ENCODE results near the gene RASA3.

The RASA3 gene

GRCh38 chr13:113942591-113943103 lies 189.8 kb downstream of the RASA3 start:
- DNase-seq, result no peak

GRCh38 chr13:113941571-113942191 lies 190.7 kb downstream of the RASA3 start:
- DNase-seq, result no peak

GRCh38 chr13:113939944-113940297 lies 192.5 kb downstream of the RASA3 start:
- no peak for DNase-seq

- DNase-seq, result no peak
These were observed 193.1 kb downstream of the RASA3 start for GRCh38 chr13:113939129-113939943.

- no peak for DNase-seq
These were observed 193.7 kb downstream of the RASA3 start for GRCh38 chr13:113938716-113939115.

- no peak for DNase-seq
These were observed 194.2 kb downstream of the RASA3 start for GRCh38 chr13:113938246-113938645.

- DNase-seq, result no peak
These were observed 194.8 kb downstream of the RASA3 start for GRCh38 chr13:113937527-113938180.

- no peak for DNase-seq
These were observed 195.3 kb downstream of the RASA3 start for GRCh38 chr13:113937073-113937472.

GRCh38 chr13:113936166-113936965 lies 196.1 kb downstream of the RASA3 start:
- no peak for DNase-seq

- no peak for DNase-seq
These were observed 197.2 kb downstream of the RASA3 start for GRCh38 chr13:113935001-113935844.

- no peak for DNase-seq
These were observed 197.8 kb downstream of the RASA3 start for GRCh38 chr13:113934576-113934975.

- DNase-seq, result no peak
These were observed 198.5 kb downstream of the RASA3 start for GRCh38 chr13:113933901-113934300.

- DNase-seq, result no peak
These were observed 200.5 kb downstream of the RASA3 start for GRCh38 chr13:113931841-113932459.

GRCh38 chr13:113930671-113931637 lies 201.5 kb downstream of the RASA3 start:
- DNase-seq, result peak; percentile 60

- DNase-seq, result no peak
These were observed 202.5 kb downstream of the RASA3 start for GRCh38 chr13:113929628-113930615.

- DNase-seq, result no peak
These were observed 203.5 kb downstream of the RASA3 start for GRCh38 chr13:113928685-113929627.

All from stimulated activated CD8-positive, alpha-beta memory T cell treated with anti-CD3 and anti-CD28 coated beads, Interleukin-4, amount 100 ng/mL, for 48 hours (primary cell).